Neural crest cell (in vitro differentiated cells): Measurements from ENCODE around the gene GARIN5B. TPM values are rescaled to one million over a fixed set of nuclear protein-coding genes. Genes with fewer than 3 reads are reported as not detected.
"Not testable (repeated sequence)": the region's sequence is repeated elsewhere in the genome, so short reads cannot be mapped to it uniquely, and the experiment has no call there.

Source experiments
- DNase-seq: peaks from one replicate; pipeline ENCODE4 v3.0.0; 2021; ENCODE audit warnings: low read depth, mixed read lengths, low spot score
- H3K27ac Mint-ChIP-seq: one replicate; pipeline ENCODE4 v1.8.0; 2021; ENCODE audit warnings: mild to moderate bottlenecking, mixed read lengths; ENCODE audit not compliant: unreplicated experiment
- H3K27me3 Mint-ChIP-seq: 2 replicates; pipeline ENCODE4 v1.8.0; 2021; ENCODE audit warnings: low read depth, mild to moderate bottlenecking, mixed read lengths
- H3K36me3 Mint-ChIP-seq: 2 replicates; pipeline ENCODE4 v1.8.0; 2021; ENCODE audit warnings: low read depth, mild to moderate bottlenecking, mixed read lengths
- H3K4me1 Mint-ChIP-seq: 2 replicates; pipeline ENCODE4 v1.8.0; 2021; ENCODE audit warnings: mixed read lengths
- H3K4me3 Mint-ChIP-seq: one replicate; pipeline ENCODE4 v1.8.0; 2021; ENCODE audit warnings: mild to moderate bottlenecking, mixed read lengths
- H3K9me3 Mint-ChIP-seq: 2 replicates; pipeline ENCODE4 v1.8.0; 2021; ENCODE audit warnings: mixed read lengths
- total RNA-seq: library from RNA; stranded (reverse); gene quantifications from 2 replicates; pipeline ENCODE4 v1.2.1, GENCODE V29; 2021
- TF ChIP-seq, protein P1 (sequence below): fragments of 200-600 bp; sonication (generic); conservative IDR thresholded peaks from 2 replicates; pipeline ENCODE4 v1.5.0; 2021; ENCODE audit warnings: antibody characterized with exemption, mild to moderate bottlenecking

Gene GARIN5B
- total RNA-seq, 1 donor from 2014 or later = not detected

DNA sequence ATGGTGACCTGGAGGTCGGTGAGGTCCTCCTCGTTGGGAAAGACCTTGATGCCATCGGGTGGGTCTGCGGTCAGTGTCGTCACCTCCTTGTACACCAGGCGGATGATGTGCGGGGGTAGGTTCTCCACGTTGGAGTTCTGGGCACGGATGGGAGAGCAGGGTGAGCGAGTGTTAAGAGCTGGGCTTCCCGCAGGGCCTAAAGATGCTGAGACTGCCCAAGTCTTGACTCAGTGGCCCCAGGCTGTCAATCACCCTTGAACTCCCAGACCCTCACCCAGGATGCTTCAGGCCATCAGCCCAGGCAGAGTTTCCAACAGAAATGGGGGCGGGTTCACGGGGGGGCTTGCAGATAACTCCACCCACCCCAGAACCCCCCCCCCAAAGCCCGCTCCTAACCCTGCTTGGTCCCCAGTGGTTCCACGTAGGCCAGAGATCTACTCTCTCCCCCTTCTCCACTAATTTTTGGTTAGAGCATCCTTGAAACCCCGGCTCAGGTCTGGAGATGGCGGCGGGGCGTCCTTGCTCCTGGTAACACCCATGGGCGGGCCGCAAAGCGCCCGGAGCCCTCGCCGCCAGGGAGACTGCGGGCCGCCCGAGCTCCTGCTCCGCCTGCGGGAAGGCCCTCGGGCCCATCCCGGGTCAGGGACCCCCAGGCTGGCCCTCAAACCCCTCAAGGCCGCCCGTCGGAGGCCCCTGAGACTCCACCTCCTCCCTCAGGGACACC, 43.9 kb upstream of the GARIN5B start:
- no peak for DNase-seq
- TF ChIP-seq, protein P1, sequence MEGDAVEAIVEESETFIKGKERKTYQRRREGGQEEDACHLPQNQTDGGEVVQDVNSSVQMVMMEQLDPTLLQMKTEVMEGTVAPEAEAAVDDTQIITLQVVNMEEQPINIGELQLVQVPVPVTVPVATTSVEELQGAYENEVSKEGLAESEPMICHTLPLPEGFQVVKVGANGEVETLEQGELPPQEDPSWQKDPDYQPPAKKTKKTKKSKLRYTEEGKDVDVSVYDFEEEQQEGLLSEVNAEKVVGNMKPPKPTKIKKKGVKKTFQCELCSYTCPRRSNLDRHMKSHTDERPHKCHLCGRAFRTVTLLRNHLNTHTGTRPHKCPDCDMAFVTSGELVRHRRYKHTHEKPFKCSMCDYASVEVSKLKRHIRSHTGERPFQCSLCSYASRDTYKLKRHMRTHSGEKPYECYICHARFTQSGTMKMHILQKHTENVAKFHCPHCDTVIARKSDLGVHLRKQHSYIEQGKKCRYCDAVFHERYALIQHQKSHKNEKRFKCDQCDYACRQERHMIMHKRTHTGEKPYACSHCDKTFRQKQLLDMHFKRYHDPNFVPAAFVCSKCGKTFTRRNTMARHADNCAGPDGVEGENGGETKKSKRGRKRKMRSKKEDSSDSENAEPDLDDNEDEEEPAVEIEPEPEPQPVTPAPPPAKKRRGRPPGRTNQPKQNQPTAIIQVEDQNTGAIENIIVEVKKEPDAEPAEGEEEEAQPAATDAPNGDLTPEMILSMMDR = no peak
- peaks cover 33% of the 10 kb centered on the region for H3K4me1 Mint-ChIP-seq
- peak overlapping the region; percentile 93 for H3K4me3 Mint-ChIP-seq
- peaks cover 30% of the 10 kb centered on the region for H3K27me3 Mint-ChIP-seq
- H3K36me3 Mint-ChIP-seq = peaks cover 33% of the 10 kb centered on the region
- H3K9me3 Mint-ChIP-seq = peaks cover 13% of the 10 kb centered on the region
- H3K27ac Mint-ChIP-seq = peak overlapping the region; percentile 69

GRCh38 chr19:55406091-55406825, 43.2 kb upstream of the GARIN5B start:
- TF ChIP-seq, protein P1 = no peak
- Mint-ChIP-seq H3K36me3 (peaks cover 33% of the 10 kb centered on the region), H3K4me1 (peaks cover 33% of the 10 kb centered on the region)

DNA sequence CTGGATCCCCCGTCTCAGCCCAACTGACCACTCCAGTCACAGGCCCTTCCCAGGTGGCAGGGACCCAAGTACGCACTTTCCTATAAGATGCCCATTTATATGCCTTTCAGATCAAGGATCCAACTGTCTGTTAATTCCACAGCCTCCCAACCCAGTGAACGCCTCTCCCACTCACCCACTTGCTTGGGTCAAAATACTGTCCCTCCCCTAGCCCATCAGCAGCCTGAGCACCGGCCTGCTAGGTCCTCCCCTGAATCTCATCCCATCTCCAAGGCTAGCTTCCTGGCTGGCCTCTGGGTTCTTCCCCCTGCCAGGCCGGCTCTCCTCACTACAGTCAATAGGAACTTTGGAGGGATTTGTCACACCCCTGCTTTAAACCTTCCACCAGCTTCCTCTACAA, 42.6 kb upstream of the GARIN5B start:
- H3K9me3 Mint-ChIP-seq = peaks cover 9% of the 10 kb centered on the region
- H3K4me1 Mint-ChIP-seq = peaks cover 35% of the 10 kb centered on the region
- peaks cover 35% of the 10 kb centered on the region for H3K36me3 Mint-ChIP-seq
- peaks cover 26% of the 10 kb centered on the region for H3K27me3 Mint-ChIP-seq
- peak overlapping the region; percentile 39 for H3K27ac Mint-ChIP-seq
- no peak for DNase-seq
- TF ChIP-seq, protein P1 = no peak
- H3K4me3 Mint-ChIP-seq = peak overlapping the region; percentile 93

More at GRCh38 chr19:55406091-55406825, 43.2 kb upstream of the GARIN5B start:
- peak overlapping the region; percentile 69 for H3K27ac Mint-ChIP-seq
- peaks cover 28% of the 10 kb centered on the region for H3K27me3 Mint-ChIP-seq
- peaks cover 11% of the 10 kb centered on the region for H3K9me3 Mint-ChIP-seq
- DNase-seq = no peak
- H3K4me3 Mint-ChIP-seq = peak overlapping the region; percentile 93

- no peak overlapping the region for H3K27ac Mint-ChIP-seq
- DNase-seq = no peak
- TF ChIP-seq, protein P1 = no peak
- H3K4me3 Mint-ChIP-seq = peak overlapping the region; percentile 82
- peaks cover 34% of the 10 kb centered on the region for H3K4me1 Mint-ChIP-seq
- peaks cover 14% of the 10 kb centered on the region for H3K27me3 Mint-ChIP-seq
- no peaks in the 10 kb centered on the region for H3K9me3 Mint-ChIP-seq
- peaks cover 35% of the 10 kb centered on the region for H3K36me3 Mint-ChIP-seq
Measured at GRCh38 chr19:55402509-55402908, 39.4 kb upstream of the GARIN5B start.

GRCh38 chr19:55401390-55401789, 38.3 kb upstream of the GARIN5B start:
- H3K4me3 Mint-ChIP-seq, H3K9me3 Mint-ChIP-seq, DNase-seq, H3K27ac Mint-ChIP-seq: not testable (repeated sequence)
- H3K27me3 Mint-ChIP-seq = peaks cover 16% of the 10 kb centered on the region
- H3K4me1 Mint-ChIP-seq = peaks cover 34% of the 10 kb centered on the region
- H3K36me3 Mint-ChIP-seq = peaks cover 31% of the 10 kb centered on the region
